NCI-H2196 treated with DMSO at 0.1 percent for 48 hours (cell line): ENCODE results near the gene TRIM46.
"Not testable (repeated sequence)": the region's sequence is repeated elsewhere in the genome, so short reads cannot be mapped to it uniquely, and the experiment has no call there.

ENCODE experiments used
- DNase-seq: peaks from one replicate; lab custom pipeline; 2025; ENCODE audit not compliant: unreplicated experiment; lab: John Stamatoyannopoulos, UW

Gene TRIM46

DNA sequence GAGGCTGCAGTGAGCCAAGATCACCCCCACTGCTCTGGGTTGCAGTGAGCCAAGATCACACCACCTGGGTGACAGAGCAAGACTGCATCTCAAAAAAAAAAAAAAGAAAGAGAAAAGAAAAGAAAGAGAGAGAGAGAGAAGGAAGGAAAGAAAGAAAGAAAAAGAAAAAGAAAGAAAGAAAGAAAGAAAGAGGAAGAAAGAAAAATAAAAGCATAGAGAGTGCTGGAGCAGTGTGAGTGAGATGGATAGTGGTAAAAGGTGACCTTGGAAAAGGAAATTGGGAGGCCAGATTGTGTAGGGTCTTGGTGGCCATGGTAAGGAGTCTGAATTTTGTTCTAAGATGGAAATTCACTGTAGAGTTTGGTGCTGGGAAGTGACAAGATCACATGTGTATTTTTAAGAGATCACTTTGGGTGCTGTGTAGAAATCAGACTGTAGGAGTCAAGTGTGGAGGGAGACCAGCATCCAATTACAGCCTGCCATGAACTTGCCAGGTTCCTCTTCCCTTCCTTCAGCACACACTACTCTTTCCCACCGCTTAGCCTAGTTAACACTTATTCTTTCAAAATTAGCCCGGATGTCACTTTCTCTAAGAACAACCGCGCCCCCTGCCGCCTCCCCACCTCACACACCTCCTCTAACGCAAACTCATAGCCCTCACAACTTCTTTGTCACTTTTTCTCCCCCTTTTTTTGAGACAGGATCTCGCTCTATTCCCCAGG lies 52.7 kb downstream of the TRIM46 start:
- peak; percentile 76 for DNase-seq

GRCh38 chr1:155226910-155227260 lies 53.2 kb downstream of the TRIM46 start:
- DNase-seq: peak; percentile 48

- DNase-seq: peak; percentile 96
These were observed 53.8 kb downstream of the TRIM46 start for GRCh38 chr1:155227261-155228095.

DNA sequence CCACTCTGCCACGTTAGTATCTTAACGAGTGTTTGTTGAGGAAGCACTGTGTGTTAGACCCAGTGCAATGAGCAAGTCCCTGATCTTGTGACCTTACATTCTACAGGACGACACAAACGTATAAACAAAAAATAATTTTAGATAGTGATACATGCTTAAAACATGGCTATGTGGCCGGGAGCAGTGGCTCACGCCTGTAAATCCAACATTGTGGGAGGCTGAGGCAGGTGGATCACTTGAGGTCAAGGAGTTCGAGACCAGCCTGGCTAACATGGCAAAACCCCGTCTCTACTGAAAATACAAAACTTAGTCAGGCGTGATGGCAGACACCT lies 54.4 kb downstream of the TRIM46 start:
- no peak for DNase-seq

GRCh38 chr1:155231302-155231701 lies 57.7 kb downstream of the TRIM46 start:
- not testable (repeated sequence) for DNase-seq

DNA sequence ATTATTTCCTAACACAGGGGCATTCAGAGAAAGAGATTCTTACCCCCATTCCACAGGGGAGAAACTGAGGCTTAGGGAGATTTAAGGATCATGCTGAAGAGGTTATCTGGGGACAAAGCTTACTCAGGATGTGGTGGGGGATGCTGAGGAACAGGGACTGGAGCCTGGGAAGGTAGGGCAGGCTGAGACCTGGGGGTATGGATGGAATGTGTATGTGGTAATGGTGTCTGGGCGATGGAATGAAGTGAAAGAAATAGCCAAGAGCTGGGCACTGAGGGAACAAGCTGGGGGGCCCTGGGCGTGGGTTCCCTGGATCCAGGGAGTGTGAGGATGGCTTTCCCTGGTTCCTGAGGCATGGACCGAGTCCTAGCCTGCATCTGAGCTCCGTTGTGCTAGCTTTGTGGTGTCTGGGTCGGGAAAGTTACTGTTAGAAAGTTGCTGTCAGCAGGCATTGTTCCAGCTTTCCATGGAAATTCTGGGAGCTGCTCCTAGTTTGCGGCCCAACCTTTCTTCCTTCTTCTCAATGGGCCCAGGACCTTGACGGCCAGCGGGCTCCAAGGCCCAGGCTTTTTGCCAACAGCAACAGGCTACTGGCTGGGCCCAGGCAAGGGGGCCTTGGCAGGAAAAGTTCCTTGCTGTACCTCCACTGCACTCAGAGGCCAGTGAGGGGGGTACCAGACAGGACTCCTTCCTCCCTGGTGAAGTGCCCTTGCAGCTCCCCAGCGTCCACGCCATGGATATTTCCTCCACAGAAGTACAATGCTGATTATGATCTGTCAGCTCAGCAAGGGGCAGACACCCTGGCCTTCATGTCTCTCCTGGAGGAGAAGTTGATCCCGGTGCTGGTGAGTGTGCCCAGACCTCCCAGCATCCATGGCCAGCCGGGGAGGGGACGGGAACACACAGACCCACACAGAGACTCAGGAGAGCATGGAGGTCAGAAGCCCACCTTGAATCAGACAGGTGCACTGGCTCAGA lies 58.6 kb downstream of the TRIM46 start:
- DNase-seq: not testable (repeated sequence)

- not testable (repeated sequence) for DNase-seq
These were observed 59.9 kb downstream of the TRIM46 start for GRCh38 chr1:155233502-155233901.
